ENCODE results near the gene ADAMTSL4. TPM values are rescaled to one million over a fixed set of nuclear protein-coding genes. Genes with fewer than 3 reads are reported as not detected.

Gene ADAMTSL4
- total RNA-seq, 1 donor from 2014 or later, result 64.6 TPM

DNA sequence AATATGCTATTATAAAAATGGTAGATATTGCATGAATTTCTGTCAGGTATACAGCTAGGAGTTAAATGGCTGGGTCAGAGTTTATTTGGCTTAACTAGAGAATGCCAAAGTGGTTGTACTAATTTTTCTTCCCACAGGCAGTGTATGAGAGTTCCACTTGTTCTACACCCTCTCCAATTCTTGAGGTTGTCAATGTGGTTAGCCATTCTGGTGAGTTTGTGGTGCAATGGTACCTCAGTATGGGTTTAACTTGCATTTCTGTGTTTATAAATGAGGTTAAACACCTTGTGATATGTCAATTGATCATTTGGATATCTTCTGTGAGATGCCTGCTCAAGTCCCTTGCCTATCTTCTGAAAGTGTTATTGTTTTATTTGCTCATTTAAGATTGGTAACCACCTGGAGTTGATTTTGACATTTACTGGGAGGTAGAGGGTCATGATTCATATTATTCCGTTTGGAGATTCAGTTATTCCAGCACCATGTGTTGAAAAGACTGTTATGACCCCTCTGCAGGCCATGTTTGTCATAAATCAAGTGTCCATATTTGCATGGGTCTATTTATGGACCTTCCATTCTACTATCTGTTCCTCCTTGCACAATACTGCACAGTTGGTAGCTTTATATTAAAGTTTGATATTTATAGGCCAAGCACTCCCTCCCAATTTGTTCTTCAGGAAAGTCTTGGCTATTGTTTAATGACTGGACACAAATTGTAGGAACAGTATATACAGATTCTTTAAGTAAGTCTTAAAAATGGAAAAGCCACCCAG lies 27.8 kb upstream of the ADAMTSL4 start:
- TF ChIP-seq, protein P1, sequence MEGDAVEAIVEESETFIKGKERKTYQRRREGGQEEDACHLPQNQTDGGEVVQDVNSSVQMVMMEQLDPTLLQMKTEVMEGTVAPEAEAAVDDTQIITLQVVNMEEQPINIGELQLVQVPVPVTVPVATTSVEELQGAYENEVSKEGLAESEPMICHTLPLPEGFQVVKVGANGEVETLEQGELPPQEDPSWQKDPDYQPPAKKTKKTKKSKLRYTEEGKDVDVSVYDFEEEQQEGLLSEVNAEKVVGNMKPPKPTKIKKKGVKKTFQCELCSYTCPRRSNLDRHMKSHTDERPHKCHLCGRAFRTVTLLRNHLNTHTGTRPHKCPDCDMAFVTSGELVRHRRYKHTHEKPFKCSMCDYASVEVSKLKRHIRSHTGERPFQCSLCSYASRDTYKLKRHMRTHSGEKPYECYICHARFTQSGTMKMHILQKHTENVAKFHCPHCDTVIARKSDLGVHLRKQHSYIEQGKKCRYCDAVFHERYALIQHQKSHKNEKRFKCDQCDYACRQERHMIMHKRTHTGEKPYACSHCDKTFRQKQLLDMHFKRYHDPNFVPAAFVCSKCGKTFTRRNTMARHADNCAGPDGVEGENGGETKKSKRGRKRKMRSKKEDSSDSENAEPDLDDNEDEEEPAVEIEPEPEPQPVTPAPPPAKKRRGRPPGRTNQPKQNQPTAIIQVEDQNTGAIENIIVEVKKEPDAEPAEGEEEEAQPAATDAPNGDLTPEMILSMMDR (IDR thresholded peaks at IDR 0.05), result no peak
- TF ChIP-seq POLR2AphosphoS5 (IDR thresholded peaks at IDR 0.05; ENCODE audit: insufficient read depth in 1 of 2, low read depth in 1 of 2) (no peak), POLR2A (IDR thresholded peaks at IDR 0.05) (no peak)
- no peaks in the 10 kb centered on the region for H3K4me1 ChIP-seq
- intact Hi-C loops (cut with DNase I), result no loop called here
- DNase-seq (ENCODE audit: extremely low spot score in 2 of 2), result no peak
- H3K27ac ChIP-seq, result no peak overlapping the region
- H3K9me3 ChIP-seq, result no peaks in the 10 kb centered on the region
- H3K4me3 ChIP-seq, result no peak overlapping the region
- H3K27me3 ChIP-seq, result no peaks in the 10 kb centered on the region
- H3K36me3 ChIP-seq, result no peaks in the 10 kb centered on the region

DNA sequence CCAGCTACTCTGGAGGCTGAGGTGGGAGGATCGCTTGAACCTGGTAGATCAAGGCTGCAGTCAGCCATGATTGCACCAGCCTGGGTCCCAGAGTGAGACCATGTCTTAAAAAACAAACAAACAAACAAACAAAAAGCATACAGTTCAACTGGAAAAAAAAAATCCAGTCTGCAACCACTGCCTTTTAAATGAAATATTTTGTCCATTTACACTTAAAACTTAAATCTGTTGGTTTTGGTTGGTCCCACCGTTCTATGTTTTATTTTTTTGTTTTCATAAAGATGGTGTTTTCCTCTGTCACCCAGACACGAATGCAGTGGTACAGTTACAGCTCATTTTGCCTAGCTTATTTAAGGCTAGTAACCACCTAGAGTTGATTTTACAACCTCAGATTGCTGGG lies 23.9 kb upstream of the ADAMTSL4 start:
- H3K27ac ChIP-seq, result no peak overlapping the region
- no peaks in the 10 kb centered on the region for H3K27me3 ChIP-seq
- peaks cover 12% of the 10 kb centered on the region for H3K4me1 ChIP-seq
- no peak for DNase-seq (ENCODE audit: extremely low spot score in 2 of 2)
- H3K4me3 ChIP-seq, result no peak overlapping the region
- H3K36me3 ChIP-seq, result no peaks in the 10 kb centered on the region
- TF ChIP-seq, protein P1 (IDR thresholded peaks at IDR 0.05), result no peak
- TF ChIP-seq POLR2A (IDR thresholded peaks at IDR 0.05) (no peak), POLR2AphosphoS5 (IDR thresholded peaks at IDR 0.05; ENCODE audit: insufficient read depth in 1 of 2, low read depth in 1 of 2) (no peak)
- no peaks in the 10 kb centered on the region for H3K9me3 ChIP-seq
- intact Hi-C loops (cut with DNase I), result no loop called here

DNA sequence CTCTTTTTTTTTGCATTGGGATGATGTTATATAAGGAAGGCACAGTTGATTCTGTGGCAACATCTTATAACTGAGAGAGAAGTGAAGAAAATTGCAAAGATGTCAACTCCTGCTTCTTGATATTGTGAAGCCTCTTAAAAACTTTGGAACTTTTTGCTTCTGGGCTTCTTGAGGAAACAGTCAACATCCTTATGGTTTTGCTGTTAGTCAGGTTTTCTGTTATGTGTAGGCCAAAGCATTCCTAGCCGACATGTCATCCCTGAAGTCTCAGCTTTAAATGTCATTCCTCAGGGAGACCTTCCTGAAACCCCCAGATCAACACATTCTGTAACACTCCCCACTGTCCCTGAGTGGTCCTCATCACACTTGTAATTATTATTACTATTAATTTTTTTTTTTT lies 21.0 kb upstream of the ADAMTSL4 start:
- DNase-seq (ENCODE audit: extremely low spot score in 2 of 2), result no peak
- Histone ChIP-seq H3K27ac (no peak overlapping the region), H3K27me3 (no peaks in the 10 kb centered on the region), H3K4me3 (no peak overlapping the region), H3K9me3 (no peaks in the 10 kb centered on the region), H3K36me3 (no peaks in the 10 kb centered on the region), H3K4me1 (peaks cover 26% of the 10 kb centered on the region)
- no peak for TF ChIP-seq POLR2AphosphoS5 (IDR thresholded peaks at IDR 0.05; ENCODE audit: insufficient read depth in 1 of 2, low read depth in 1 of 2)
- TF ChIP-seq, protein P1 (IDR thresholded peaks at IDR 0.05), result no peak
- TF ChIP-seq POLR2A (IDR thresholded peaks at IDR 0.05), result no peak
- intact Hi-C loops (cut with DNase I), result no loop called here

DNA sequence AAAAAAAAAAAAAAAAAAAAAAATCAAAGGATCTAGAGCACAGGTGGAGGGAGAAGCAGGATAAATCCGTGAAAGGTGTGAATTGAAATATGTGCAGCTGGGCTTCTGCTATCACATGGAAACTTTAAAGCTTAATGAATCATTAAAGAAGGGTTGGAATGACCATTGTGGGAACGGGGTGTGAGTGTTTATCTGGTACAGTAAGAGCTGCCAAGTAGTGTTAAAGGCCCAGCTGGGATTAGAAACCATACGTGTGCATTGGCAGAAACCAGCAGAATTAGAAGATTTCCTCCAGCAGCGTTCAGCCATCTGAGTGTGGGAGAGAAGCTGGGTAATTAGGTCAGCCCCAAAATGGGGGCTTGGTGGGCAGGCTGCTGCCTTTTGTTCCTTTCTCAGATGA lies 20.2 kb upstream of the ADAMTSL4 start:
- intact Hi-C loops (cut with DNase I), result no loop called here
- H3K27me3 ChIP-seq, result no peaks in the 10 kb centered on the region
- no peak for DNase-seq (ENCODE audit: extremely low spot score in 2 of 2)
- no peaks in the 10 kb centered on the region for H3K9me3 ChIP-seq
- peaks cover 34% of the 10 kb centered on the region for H3K4me1 ChIP-seq
- no peaks in the 10 kb centered on the region for H3K36me3 ChIP-seq
- H3K27ac ChIP-seq, result peak overlapping the region; percentile 36
- H3K4me3 ChIP-seq, result no peak overlapping the region
- peak in 1 of 2 donors; percentile 69 for TF ChIP-seq POLR2AphosphoS5 (IDR thresholded peaks at IDR 0.05; ENCODE audit: insufficient read depth in 1 of 2, low read depth in 1 of 2)
- TF ChIP-seq POLR2A (IDR thresholded peaks at IDR 0.05), result no peak

DNA sequence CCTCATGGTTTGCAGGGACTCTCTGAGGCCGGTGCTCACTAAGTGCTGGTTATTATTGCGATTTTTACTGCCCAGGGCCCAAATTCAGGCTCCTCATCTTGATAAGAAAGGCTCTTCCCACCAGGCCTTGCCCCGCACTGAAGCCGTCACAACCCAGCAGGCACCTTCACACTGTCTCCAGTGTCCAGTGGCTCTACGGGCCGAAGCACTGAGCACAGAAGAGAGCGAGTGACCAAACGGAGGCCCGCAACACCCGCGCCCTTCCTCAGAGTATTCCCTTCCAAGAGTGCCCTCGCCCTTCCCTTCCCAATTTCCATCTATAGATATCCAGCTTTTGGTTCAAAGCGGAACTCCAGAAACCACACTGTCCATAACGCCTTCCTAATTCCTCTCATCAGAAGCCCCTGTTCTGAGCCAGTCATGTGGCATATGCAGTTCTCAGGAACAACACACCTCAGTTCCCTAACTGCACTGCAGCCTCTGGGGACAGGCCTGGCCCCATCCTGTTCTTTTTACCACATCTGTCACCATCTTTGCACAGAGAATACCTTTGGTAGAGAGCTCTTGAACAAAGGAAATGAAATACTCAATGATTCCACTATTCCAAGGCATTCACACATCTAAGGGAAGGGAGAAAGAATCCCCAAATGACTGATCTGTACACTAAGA lies 18.6 kb upstream of the ADAMTSL4 start:
- TF ChIP-seq POLR2A (IDR thresholded peaks at IDR 0.05) (no peak), POLR2AphosphoS5 (IDR thresholded peaks at IDR 0.05; ENCODE audit: insufficient read depth in 1 of 2, low read depth in 1 of 2) (no peak)
- TF ChIP-seq, protein P1 (IDR thresholded peaks at IDR 0.05), result no peak
- H3K36me3 ChIP-seq, result no peaks in the 10 kb centered on the region
- no peaks in the 10 kb centered on the region for H3K9me3 ChIP-seq
- intact Hi-C loops (cut with DNase I), result no loop called here
- H3K27ac ChIP-seq, result no peak overlapping the region
- no peaks in the 10 kb centered on the region for H3K27me3 ChIP-seq
- no peak for DNase-seq (ENCODE audit: extremely low spot score in 2 of 2)
- H3K4me3 ChIP-seq, result no peak overlapping the region
- H3K4me1 ChIP-seq, result peaks cover 42% of the 10 kb centered on the region

Data from vagina (tissue), 2 donors.